HepG2 (cell line): ENCODE results near the gene BCLAF1. TPM values are rescaled to one million over a fixed set of nuclear protein-coding genes. Genes with fewer than 3 reads are reported as not detected.

Experiments used
- BCL6 ChIP-seq: IDR thresholded peaks from 2 replicates; pipeline ENCODE4 v1.6.1; 2016; ENCODE audit warnings: missing genetic modification reagents, missing compliant biosample characterization
- HNRNPLL ChIP-seq: fragments of 200-400 bp; formaldehyde crosslinking; IDR thresholded peaks from 2 replicates; pipeline ENCODE4 v1.6.1; 2017; ENCODE audit warnings: mild to moderate bottlenecking, low read depth, low read length; ENCODE audit not compliant: poor library complexity, severe bottlenecking
- ISX ChIP-seq: sonication (generic); formaldehyde crosslinking; conservative IDR thresholded peaks from 2 replicates; pipeline ENCODE4 v1.5.0; 2020; ENCODE audit warnings: missing genetic modification reagents
- SIN3B ChIP-seq: fragments of 150-350 bp; IDR thresholded peaks from 2 replicates; pipeline ENCODE4 v1.6.1; 2014; ENCODE audit warnings: low read length
- SP140L ChIP-seq: sonication (generic); formaldehyde crosslinking; IDR thresholded peaks from 2 replicates; pipeline ENCODE4 v1.4.0; 2020; ENCODE audit warnings: missing genetic modification reagents, borderline replicate concordance
- SSRP1 ChIP-seq: IDR thresholded peaks from 2 replicates; pipeline ENCODE4 v1.6.1; 2016; ENCODE audit warnings: control low read depth
- TCF7 ChIP-seq: sonication (generic); IDR thresholded peaks from 2 replicates; pipeline ENCODE4 v1.6.1; 2016; ENCODE audit warnings: antibody characterized with exemption, low read depth
- ZMYM2 ChIP-seq: sonication (generic); formaldehyde crosslinking; IDR thresholded peaks from 2 replicates; pipeline ENCODE4 v1.8.0; 2022; ENCODE audit warnings: mild to moderate bottlenecking, missing genetic modification reagents
- ZNF329 ChIP-seq: sonication (generic); formaldehyde crosslinking; IDR thresholded peaks from 2 replicates; pipeline ENCODE4 v1.9.0; 2021; ENCODE audit warnings: low read depth, mild to moderate bottlenecking, missing genetic modification reagents
- ZNF883 ChIP-seq: sonication (generic); formaldehyde crosslinking; IDR thresholded peaks from 2 replicates; pipeline ENCODE4 v1.5.1; 2020; ENCODE audit warnings: mild to moderate bottlenecking, missing genetic modification reagents; ENCODE audit errors: not compliant biosample characterization
- ZSCAN30 ChIP-seq: sonication (generic); formaldehyde crosslinking; IDR thresholded peaks from 2 replicates; pipeline ENCODE4 v1.5.0; 2020; ENCODE audit warnings: mild to moderate bottlenecking, missing genetic modification reagents
- ZSCAN9 ChIP-seq: IDR thresholded peaks from 2 replicates; pipeline ENCODE4 v1.6.1; 2016; ENCODE audit warnings: borderline replicate concordance
- polyA plus RNA-seq, 8 experiments: library from polyadenylated mRNA; depleted of rRNA in 3 of 8; stranded (reverse) in 7 of 8; unstranded in 1 of 8; fragments of >200 nt; fragmentation: Illumina TruSeq in 4 of 8; extraction: Trizol in 4 of 8; gene quantifications; 2 replicates each; pipeline versions ENCODE4 v1.2.1 to v1.2.3, GENCODE V29; 2011 to 2016; ENCODE audit warnings: low read depth in 4 of 8, missing spikeins in 1 of 8, mixed read lengths in 1 of 8; ENCODE audit not compliant: insufficient read depth in 1 of 8
- total RNA-seq, 5 experiments: library from RNA; depleted of rRNA; stranded (reverse); fragments of >200 nt; fragmentation: Illumina TruSeq; extraction: Trizol; gene quantifications; 2 replicates each; pipeline ENCODE4 v1.2.3, GENCODE V29; 2016; ENCODE audit warnings: low read depth in 1 of 5
- TF ChIP-seq, protein P1 (sequence below): sonication (generic); formaldehyde crosslinking; IDR thresholded peaks from 2 replicates; pipeline ENCODE4 v1.9.0; 2021; ENCODE audit warnings: missing genetic modification reagents, borderline replicate concordance
- TF ChIP-seq, protein P2 (sequence below): sonication (generic); formaldehyde crosslinking; IDR thresholded peaks from 2 replicates; pipeline ENCODE4 v1.5.0; 2020; ENCODE audit warnings: missing genetic modification reagents, mild to moderate bottlenecking, borderline replicate concordance
- TF ChIP-seq, protein P3 (sequence below): IDR thresholded peaks from 2 replicates; pipeline ENCODE4 v1.6.1; 2012; ENCODE audit warnings: low read depth, low read length, improper control_type of control experiment
- TF ChIP-seq, protein P4 (sequence below): fragments of 450-650 bp; IDR thresholded peaks from 2 replicates; pipeline ENCODE4 v1.6.1; 2017; ENCODE audit warnings: mild to moderate bottlenecking
- TF ChIP-seq, protein P5 (sequence below): sonication (generic); formaldehyde crosslinking; IDR thresholded peaks from 2 replicates; pipeline ENCODE4 v1.4.0; 2020; ENCODE audit warnings: missing genetic modification reagents, borderline replicate concordance

BCLAF1 gene
- total and polyA plus RNA-seq, 2 of the 13 experiments (the other 11 are each of a cell fraction or from before 2014, with no cell fraction given) = 55.3 to 292 TPM

DNA sequence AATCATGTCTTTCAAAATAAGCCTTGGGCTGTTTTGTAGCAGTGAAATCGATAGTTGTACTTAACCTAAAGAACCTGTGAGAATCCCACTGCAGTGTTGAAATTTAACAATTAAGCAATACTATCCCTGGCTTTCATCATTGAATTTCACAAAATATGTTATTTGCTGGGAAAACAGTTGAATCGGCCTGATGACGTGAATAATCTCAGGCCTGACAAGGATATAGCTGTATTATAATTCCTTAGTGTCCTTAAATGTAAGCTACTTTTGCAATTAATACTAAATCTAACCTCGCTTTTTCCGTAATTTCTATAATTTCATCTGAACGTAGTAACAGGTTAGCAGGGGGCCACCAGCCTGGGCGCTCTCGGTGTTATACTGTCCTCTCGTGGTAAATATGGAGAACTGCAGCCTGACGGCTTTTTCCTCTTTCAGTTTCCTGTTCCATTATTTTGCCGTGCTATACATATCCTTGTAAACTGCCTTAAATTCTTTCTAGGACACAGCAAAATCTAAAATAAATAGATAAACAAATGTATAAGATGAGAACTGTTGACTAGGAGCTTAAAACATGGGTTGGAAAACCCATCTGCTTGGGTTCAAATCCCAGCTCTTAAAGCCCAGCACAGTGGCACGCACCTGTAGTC is 63.5 kb downstream of the BCLAF1 start (continued):
- TF ChIP-seq, protein P1, sequence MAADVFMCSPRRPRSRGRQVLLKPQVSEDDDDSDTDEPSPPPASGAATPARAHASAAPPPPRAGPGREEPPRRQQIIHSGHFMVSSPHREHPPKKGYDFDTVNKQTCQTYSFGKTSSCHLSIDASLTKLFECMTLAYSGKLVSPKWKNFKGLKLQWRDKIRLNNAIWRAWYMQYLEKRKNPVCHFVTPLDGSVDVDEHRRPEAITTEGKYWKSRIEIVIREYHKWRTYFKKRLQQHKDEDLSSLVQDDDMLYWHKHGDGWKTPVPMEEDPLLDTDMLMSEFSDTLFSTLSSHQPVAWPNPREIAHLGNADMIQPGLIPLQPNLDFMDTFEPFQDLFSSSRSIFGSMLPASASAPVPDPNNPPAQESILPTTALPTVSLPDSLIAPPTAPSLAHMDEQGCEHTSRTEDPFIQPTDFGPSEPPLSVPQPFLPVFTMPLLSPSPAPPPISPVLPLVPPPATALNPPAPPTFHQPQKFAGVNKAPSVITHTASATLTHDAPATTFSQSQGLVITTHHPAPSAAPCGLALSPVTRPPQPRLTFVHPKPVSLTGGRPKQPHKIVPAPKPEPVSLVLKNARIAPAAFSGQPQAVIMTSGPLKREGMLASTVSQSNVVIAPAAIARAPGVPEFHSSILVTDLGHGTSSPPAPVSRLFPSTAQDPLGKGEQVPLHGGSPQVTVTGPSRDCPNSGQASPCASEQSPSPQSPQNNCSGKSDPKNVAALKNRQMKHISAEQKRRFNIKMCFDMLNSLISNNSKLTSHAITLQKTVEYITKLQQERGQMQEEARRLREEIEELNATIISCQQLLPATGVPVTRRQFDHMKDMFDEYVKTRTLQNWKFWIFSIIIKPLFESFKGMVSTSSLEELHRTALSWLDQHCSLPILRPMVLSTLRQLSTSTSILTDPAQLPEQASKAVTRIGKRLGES = no peak
- TF ChIP-seq ZSCAN30 (CRISPR knock-in tag) (no peak), SP140L (peak; percentile 86; the same call in 1 of the 2 replicates), TCF7 (no peak), ZSCAN9 (CRISPR knock-in tag) (0 out of 2 replicates have a peak, but pooled peaks have one; percentile 26), ISX (CRISPR knock-in tag) (no peak), BCL6 (CRISPR knock-in tag) (peak; percentile 9; the same call in 1 of the 2 replicates), ZNF883 (CRISPR knock-in tag) (no peak), SSRP1 (CRISPR knock-in tag) (no peak), ZMYM2 (no peak), SIN3B (0 out of 2 replicates have a peak, but pooled peaks have one; percentile 44), HNRNPLL (no peak), ZNF329 (CRISPR knock-in tag) (no peak)
- TF ChIP-seq, protein P2, sequence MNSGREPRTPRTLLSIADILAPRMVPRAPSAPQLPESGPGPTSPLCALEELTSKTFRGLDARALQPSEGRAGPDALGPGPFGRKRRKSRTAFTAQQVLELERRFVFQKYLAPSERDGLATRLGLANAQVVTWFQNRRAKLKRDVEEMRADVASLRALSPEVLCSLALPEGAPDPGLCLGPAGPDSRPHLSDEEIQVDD = no peak
- TF ChIP-seq, protein P3, sequence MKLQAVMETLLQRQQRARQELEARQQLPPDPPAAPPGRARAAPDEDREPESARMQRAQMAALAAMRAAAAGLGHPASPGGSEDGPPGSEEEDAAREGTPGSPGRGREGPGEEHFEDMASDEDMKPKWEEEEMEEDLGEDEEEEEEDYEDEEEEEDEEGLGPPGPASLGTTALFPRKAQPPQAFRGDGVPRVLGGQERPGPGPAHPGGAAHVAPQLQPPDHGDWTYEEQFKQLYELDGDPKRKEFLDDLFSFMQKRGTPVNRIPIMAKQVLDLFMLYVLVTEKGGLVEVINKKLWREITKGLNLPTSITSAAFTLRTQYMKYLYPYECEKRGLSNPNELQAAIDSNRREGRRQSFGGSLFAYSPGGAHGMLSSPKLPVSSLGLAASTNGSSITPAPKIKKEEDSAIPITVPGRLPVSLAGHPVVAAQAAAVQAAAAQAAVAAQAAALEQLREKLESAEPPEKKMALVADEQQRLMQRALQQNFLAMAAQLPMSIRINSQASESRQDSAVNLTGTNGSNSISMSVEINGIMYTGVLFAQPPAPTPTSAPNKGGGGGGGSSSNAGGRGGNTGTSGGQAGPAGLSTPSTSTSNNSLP = peak; percentile 87
- TF ChIP-seq, protein P4, sequence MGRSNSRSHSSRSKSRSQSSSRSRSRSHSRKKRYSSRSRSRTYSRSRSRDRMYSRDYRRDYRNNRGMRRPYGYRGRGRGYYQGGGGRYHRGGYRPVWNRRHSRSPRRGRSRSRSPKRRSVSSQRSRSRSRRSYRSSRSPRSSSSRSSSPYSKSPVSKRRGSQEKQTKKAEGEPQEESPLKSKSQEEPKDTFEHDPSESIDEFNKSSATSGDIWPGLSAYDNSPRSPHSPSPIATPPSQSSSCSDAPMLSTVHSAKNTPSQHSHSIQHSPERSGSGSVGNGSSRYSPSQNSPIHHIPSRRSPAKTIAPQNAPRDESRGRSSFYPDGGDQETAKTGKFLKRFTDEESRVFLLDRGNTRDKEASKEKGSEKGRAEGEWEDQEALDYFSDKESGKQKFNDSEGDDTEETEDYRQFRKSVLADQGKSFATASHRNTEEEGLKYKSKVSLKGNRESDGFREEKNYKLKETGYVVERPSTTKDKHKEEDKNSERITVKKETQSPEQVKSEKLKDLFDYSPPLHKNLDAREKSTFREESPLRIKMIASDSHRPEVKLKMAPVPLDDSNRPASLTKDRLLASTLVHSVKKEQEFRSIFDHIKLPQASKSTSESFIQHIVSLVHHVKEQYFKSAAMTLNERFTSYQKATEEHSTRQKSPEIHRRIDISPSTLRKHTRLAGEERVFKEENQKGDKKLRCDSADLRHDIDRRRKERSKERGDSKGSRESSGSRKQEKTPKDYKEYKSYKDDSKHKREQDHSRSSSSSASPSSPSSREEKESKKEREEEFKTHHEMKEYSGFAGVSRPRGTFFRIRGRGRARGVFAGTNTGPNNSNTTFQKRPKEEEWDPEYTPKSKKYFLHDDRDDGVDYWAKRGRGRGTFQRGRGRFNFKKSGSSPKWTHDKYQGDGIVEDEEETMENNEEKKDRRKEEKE = no peak
- TF ChIP-seq, protein P5, sequence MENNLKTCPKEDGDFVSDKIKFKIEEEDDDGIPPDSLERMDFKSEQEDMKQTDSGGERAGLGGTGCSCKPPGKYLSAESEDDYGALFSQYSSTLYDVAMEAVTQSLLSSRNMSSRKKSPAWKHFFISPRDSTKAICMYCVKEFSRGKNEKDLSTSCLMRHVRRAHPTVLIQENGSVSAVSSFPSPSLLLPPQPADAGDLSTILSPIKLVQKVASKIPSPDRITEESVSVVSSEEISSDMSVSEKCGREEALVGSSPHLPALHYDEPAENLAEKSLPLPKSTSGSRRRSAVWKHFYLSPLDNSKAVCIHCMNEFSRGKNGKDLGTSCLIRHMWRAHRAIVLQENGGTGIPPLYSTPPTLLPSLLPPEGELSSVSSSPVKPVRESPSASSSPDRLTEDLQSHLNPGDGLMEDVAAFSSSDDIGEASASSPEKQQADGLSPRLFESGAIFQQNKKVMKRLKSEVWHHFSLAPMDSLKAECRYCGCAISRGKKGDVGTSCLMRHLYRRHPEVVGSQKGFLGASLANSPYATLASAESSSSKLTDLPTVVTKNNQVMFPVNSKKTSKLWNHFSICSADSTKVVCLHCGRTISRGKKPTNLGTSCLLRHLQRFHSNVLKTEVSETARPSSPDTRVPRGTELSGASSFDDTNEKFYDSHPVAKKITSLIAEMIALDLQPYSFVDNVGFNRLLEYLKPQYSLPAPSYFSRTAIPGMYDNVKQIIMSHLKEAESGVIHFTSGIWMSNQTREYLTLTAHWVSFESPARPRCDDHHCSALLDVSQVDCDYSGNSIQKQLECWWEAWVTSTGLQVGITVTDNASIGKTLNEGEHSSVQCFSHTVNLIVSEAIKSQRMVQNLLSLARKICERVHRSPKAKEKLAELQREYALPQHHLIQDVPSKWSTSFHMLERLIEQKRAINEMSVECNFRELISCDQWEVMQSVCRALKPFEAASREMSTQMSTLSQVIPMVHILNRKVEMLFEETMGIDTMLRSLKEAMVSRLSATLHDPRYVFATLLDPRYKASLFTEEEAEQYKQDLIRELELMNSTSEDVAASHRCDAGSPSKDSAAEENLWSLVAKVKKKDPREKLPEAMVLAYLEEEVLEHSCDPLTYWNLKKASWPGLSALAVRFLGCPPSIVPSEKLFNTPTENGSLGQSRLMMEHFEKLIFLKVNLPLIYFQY = 0 out of 2 replicates have a peak, but pooled peaks have one; percentile 38
